ENCODE measurements around the gene SEMA4D.

DNA sequence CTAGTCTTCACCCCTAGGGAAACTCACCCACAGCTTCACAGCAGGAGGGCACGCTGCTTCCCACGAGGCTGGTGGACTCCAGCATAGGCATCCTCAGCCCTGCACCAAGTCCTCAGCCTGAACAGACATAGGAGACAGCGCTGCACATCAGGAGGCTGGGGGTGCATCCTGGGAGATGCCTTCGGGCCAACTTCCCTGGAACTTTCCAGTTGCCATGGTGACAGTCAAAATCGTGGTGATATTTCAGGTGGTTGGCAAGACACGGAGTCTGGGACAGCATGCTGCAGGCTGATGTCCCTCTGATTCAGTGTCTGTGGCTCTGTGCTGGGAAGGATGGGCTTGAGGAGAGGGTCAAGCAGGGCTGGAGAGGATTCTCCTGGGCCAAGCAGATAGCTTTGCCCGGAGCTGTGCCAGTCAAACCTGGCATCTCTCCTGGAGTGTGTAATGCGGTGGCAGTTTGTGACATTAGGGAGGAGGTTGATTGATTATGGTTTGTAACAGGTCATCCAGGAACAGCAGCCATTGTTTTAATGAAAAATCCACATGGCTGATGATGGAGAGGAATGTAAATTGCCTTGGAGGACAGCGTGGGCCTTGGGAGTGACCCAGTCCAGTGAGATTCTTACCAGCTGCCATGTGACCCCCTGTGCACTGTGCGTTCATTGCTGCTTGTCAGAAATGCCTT lies 35.6 kb upstream of the SEMA4D start:
- no peak for TF ChIP-seq POLR2A (IDR thresholded peaks at IDR 0.05; ENCODE audit: low read length)
- TF ChIP-seq GATA1 (IDR thresholded peaks at IDR 0.05; ENCODE audit: low read depth, low read length): no peak

Data from erythroblast (primary cell).